ENCODE data around the gene MYOM3.

Gene MYOM3

GRCh38 chr1:24113641-24114033, 1.7 kb upstream of the MYOM3 start:
- DNase-seq = no peak

- no peak for DNase-seq
Observed at GRCh38 chr1:24111262-24111995, 506 bp downstream of the MYOM3 start.

GRCh38 chr1:24110642-24111261, 1.2 kb downstream of the MYOM3 start:
- no peak for DNase-seq

GRCh38 chr1:24109686-24110475, 2.1 kb downstream of the MYOM3 start:
- no peak for DNase-seq

GRCh38 chr1:24109166-24109483, 2.8 kb downstream of the MYOM3 start:
- no peak for DNase-seq

GRCh38 chr1:24108334-24109165, 3.4 kb downstream of the MYOM3 start:
- DNase-seq = no peak

- DNase-seq = no peak
Observed at GRCh38 chr1:24107462-24108138, 4.3 kb downstream of the MYOM3 start.

GRCh38 chr1:24105368-24106160, 6.4 kb downstream of the MYOM3 start:
- no peak for DNase-seq

- DNase-seq = no peak
Observed at GRCh38 chr1:24104854-24105253, 7.1 kb downstream of the MYOM3 start.

GRCh38 chr1:24103879-24104278, 8.1 kb downstream of the MYOM3 start:
- no peak for DNase-seq

- no peak for DNase-seq
Observed at GRCh38 chr1:24103408-24103807, 8.5 kb downstream of the MYOM3 start.

GRCh38 chr1:24102961-24103360, 9.0 kb downstream of the MYOM3 start:
- DNase-seq = no peak

GRCh38 chr1:24101796-24102586, 9.9 kb downstream of the MYOM3 start:
- DNase-seq = no peak

GRCh38 chr1:24100945-24101737, 10.8 kb downstream of the MYOM3 start:
- DNase-seq = no peak

GRCh38 chr1:24098943-24099638, 12.8 kb downstream of the MYOM3 start:
- no peak for DNase-seq

- no peak for DNase-seq
Observed at GRCh38 chr1:24098102-24098501, 13.8 kb downstream of the MYOM3 start.

- no peak for DNase-seq
Observed at GRCh38 chr1:24097663-24098062, 14.3 kb downstream of the MYOM3 start.

- DNase-seq = no peak
Observed at GRCh38 chr1:24096739-24097103, 15.2 kb downstream of the MYOM3 start.

- DNase-seq = no peak
Observed at GRCh38 chr1:24096009-24096738, 15.8 kb downstream of the MYOM3 start.
